ENCODE results near the gene KLHL18.

- TF ChIP-seq CTCF (IDR thresholded peaks at IDR 0.05), result no peak
- peak; percentile 22 to 93 (median 76) for TF ChIP-seq POLR2AphosphoS5 (IDR thresholded peaks at IDR 0.05)
- no peak for TF ChIP-seq EP300 (IDR thresholded peaks at IDR 0.05)
These were observed 98.0 kb downstream of the KLHL18 start, which contains the start of gene PTPN23 for GRCh38 chr3:47380601-47381316.

All from suprapubic skin (tissue), 4 donors.